Activated CD4-positive, CD25-positive, alpha-beta regulatory T cell treated with anti-CD3 and anti-CD28 coated beads, Interleukin-2, amount 50 U/mL, for 72 hours (primary cell): ENCODE results near the gene PMM2.
"Not testable (repeated sequence)": the region's sequence is repeated elsewhere in the genome, so short reads cannot be mapped to it uniquely, and the experiment has no call there.

ENCODE experiments used
- DNase-seq: peaks from one replicate; pipeline ENCODE4 v3.0.0; 2021

The PMM2 gene

DNA sequence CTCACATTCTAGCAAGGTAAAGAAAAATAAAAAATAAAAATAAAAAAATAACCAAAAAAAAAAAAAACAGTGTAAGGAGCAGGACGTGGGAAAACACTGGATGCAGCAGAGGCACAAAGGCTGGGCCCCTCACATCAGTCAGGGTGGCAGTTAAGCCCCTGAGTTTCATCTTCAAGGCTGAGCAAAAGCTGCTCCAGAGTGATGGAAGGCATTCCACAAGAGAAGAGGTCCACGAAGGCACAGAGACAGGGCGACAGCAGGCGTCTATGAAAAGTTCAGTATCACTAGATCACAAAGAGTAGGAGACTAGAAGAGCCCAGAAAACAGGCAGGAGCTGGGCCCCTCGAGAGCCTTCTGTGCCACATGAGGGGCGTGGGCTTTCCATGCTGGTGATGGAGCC is 12.2 kb upstream of the PMM2 start:
- no peak for DNase-seq

DNA sequence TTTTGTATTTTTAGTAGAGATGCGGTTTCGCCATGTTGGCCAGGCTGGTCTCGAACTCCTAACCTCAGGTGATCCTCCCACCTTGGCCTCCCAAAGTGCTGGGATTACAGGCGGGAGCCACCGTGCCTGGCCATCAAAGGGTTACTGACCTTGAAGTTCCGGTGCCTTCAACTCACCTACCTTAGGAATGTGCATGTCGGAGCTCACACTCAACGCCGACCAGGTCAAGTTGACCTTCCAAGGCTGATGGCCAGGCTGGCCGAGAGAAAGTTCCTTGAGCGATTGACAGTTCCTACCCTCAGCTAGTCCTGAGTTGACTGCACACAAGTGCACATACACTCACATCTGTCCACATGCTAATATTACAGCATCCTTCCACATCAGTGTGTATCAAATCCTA is 11.3 kb upstream of the PMM2 start:
- DNase-seq: not testable (repeated sequence)

DNA sequence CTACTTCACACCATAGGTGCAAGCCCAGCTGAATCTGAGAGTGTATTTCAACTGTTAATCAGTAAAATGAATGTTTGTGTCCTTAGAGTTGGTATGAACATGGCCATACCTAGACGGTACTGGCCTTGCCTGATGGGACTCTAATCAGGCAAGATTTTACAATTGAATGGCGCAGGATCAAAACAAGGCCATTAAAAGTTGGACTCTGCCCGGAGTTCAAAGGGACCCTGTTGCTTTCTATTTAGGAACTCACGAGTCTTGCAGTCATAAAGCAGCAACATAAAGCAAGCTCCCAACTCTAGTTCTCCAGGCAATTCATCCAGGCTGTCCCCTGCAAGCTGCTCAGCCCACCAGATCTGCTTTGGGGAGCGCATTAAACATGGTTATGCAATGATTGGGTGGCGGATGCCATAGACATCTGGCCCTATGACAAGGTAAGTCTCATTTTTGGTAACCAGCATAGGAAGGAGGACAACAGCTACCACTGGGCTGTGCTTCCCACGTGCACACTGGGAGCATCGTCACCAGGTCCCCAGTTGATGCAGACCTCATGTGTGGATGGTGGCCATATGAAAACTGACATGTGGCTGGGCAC is 9.0 kb upstream of the PMM2 start:
- DNase-seq: no peak

DNA sequence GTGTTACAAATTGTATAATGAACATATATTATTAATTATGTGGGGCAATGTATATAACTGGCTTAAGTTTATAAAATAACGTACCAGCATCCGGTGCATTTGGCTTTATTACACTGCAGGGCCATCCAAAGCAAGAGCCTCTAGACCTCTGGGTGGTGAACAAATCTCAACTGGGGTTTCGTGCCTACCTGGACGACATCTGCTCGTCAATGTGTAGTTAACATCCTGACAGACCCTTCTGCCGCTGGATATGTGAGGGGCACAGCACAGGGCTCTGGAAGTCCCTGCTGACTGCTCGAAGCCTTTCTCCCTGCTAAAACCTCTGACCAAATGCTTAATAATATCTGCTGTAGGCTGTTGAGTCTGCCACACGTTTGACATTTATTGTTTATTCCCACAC is 2.5 kb upstream of the PMM2 start:
- no peak for DNase-seq

DNA sequence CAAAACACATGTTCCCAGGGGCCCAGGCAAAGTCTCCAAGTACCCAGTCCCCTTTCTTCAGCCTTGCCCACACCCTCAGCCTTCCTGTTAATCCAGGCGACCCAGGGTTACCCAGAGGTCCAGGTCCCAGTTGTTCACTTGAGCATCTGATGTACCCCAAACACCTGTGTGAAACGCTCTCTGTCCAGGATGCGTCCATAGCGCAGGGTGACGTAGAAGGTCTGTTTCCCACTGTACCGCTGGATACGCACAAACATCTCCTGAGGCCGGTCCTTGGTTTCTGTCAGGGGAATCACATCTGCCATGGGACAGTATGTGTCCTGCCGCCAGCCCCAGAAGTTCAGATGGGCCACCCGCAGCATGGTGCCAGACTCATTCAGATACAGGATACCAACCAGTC is 1.8 kb upstream of the PMM2 start:
- DNase-seq: no peak

DNA sequence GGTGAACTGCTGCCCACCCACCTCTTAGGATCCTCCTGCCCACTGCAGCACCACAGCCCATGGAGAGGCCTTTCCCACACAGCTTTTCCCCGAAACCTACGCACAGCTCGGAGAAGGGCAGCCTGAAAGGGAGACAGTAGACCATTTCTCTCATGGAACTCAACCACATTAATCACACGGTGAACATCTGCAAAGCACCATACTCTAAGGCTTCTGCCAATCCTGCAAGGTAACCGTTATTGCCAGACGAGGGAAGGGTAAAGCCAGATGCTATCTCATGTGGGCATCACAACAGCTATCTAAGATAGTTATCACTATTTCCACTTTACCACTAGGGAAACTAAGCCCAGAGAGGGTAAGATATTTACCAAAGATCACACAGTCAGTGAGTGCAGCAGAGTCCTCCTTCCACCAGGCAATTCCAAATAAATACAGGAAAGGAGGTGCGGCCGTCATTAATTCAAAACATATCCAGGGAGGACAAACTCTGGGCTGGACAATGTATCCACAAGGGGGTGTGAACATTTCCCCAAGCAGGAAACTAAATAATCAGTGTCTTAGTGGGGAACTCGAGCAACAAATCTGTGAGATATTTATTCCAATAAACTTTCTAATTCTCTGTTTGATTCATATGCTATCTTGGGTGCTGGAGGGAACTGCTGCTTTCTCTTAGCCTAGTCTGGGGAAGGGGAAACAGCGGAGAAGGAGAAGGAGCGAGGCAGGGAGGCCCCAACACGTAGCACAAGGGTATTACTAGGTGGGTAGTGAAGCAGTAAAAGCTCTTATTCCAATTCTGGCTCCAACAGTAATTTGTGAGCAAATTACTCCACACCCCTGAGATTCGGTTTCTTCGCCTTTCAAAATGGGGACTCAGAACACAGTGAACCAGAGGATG is 923 bp upstream of the PMM2 start:
- DNase-seq: no peak

DNA sequence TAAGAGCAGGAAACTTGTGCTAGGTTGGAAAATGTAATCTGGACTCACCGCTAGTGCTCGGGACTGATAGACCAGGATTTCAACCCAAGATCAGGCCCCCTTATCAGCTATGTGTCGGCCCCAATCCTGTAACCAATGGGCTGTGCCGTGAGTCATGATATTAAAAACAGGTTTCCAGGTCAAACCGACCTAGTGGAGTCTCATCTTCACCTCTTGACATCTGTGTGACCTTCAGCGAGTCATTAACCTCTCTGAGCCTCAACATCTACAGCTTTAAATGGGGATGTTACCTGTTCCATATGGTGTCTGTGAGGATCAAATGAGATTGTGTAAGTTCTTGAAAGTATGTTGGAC is 512 bp downstream of the PMM2 start:
- DNase-seq: no peak

DNA sequence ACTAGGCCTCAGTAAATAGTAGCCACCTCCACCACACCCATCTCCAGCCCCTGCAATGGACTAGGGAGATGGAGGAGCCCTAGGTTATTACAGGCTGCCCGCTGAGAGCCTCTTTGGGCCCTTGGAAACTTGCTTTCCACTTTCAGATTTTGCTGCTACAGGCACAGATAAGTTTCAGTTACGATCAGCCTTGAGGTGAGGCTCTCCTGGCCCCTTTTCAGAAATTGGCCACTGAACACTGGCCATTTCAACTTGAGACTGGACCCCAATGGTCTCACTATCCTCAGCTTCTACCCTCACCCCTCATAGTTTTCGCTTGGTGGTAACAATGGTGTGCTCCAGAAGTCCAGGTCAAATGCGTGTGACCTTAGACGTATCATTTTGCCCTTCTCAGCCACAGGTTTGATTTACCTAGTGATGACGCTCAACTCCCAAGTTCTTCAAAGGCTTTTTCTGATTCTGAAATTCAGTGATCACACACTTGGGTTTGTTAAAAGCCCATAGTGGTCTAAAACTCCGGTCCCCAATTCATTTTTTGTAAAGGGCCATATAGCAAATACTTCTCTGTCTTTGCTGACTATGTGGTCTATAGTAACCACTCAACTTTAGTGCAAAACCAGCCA is 1.0 kb downstream of the PMM2 start:
- no peak for DNase-seq

DNA sequence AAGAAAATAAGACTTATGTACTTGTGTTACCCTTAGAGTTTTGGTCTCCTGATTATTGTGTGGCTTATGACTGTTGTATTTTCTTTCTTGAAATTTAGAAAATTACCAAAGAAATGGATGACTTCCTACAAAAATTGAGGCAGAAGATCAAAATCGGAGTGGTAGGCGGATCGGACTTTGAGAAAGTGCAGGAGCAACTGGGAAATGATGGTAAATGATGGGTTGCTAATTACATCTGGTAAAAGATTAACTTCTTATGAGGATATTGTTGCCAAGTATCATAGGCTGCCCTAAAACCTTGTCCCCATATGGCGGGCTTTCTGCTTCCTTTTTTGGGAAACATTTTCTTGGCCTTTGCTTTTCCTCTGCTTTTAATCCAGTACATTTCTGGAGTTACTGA is 4.1 kb downstream of the PMM2 start:
- DNase-seq: no peak

DNA sequence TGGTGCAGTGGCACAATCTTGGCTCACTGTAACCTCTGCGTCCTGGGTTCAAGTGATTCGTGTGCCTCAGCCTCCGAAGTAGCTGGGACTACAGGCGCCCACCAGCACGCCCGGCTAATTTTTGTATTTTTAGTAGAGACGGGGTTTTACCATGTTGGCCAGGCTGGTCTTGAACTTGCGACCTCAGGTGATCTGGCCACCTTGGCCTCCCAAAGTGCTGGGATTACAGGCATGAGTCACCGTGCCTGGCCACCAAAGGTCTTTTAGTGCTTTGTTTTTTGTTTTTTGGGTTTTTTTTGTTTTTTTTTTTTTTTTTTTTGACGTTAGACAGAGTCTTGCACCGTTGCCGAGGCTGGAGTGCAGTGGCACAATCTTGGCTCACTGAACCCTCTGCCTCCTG is 6.1 kb downstream of the PMM2 start:
- not testable (repeated sequence) for DNase-seq

DNA sequence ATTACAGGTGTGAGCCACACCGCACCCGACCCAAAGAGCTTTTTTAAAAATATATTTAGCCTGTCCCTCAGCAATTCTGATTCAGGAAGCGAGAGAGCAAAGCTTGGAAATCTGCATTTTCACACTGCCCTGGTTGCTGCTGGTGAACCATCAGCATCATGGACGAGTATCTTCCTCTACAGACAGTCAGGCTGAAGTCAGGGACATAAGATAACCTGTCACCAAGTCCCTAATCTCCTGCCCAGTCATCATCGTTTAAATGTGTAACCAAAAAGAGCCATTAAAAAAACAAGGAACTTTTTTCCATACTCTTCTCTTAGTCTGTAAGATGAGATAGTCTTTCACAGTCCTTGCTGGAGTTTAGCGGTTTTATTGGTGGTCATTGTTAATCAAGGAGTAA is 6.7 kb downstream of the PMM2 start:
- no peak for DNase-seq

DNA sequence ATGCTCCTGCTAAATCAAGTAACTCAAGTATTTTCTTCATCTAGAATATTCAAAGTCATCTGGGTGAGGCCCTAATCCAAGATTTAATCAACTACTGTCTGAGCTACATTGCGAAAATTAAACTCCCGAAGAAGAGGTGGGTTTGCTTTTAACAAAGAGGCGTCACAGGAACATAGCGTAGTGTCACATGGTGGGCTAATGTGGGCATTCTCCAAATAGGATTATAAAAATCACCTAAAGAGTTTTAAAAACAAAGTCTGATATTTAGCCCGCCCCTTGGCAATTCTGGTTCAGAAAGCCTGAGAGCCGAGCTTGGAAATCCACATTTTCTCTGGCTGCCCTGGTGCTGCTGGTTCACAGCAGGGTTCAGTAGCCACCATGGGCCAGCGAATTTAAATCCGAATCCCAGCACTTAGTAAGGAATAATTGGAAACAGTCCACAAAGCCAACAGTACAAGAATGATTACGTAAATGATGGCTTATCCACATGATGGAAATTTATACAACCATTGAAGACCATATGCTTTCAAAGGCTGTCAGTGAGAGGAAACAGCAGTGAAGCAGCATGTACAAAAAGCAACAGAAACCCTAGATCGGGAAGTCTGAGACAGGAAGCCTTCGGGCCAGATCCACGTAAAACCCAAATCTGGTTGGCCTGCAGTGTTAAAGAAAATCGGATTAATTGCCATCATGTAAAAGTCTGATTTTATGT is 8.8 kb downstream of the PMM2 start:
- DNase-seq: no peak

DNA sequence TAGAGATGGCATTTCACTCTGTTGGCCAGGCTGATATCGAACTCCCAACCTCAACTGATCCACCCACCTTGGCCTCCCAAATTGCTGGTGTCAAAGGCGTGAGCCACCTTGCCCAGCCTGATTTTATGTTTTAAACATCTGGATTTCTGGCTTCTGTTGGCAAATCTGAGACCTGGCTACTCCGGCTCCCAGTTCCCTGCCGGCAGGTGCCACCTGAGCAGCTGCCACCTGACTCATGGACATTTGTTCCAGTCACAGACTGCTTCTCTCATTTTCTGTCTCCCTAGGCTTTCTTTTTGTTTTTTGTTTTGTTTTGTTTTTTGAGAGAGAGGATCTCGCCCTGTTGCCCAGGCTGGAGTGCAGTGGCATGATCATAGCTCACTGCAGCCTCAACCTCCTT is 9.6 kb downstream of the PMM2 start:
- DNase-seq: no peak

DNA sequence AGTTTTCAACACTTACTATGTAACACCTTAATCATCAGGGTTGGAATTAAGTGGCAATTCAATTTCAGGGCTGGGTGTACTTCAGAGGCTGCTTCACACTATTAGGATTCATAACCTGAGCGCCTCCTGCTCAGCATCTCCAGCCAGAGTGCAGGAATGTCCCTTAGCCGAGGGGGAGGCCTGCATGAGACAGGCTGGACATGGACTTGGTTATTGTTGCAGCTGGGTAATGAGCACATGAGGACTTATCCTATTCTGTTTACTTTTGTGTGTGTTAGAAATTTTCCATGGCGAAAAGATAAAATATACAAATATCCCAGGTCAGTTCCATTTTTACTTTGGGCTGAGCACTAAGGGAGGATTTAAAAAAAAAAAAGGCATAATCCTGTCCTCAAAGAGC is 10.4 kb downstream of the PMM2 start:
- no peak for DNase-seq

DNA sequence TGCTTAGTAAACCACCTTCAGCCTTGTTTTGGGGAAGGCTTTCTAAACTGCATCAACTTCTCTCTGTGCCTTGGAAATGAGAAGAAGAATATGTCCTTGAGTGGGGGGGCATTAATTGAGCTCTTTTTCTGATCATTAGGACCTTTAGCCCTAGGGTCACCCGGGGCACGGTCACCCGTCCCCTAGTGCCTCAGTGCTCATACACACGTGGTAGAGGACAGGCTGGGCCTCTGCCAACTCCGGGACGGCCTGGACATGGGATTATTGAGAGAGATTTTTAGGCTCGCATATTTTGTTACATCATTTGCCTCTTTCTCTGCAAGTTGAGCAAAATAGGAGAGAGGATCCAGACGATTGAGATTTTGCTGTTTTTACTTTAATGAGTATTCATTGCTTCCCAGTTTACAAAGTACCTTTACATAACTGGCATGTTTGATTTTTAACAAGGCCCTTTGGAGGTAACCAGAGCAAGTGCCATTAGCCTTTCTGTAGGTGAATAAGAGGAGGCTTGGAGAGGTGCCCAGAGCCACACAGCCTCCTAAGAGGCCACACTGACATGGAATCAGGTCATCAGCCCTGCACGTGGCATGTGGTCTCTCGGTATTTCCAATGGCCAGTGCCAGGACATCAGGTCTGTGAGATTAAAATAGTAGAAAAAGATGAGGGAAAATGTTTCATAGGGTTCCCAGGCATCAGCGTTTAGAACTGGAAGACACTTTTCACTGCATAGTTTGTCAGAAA is 11.1 kb downstream of the PMM2 start:
- DNase-seq: no peak

DNA sequence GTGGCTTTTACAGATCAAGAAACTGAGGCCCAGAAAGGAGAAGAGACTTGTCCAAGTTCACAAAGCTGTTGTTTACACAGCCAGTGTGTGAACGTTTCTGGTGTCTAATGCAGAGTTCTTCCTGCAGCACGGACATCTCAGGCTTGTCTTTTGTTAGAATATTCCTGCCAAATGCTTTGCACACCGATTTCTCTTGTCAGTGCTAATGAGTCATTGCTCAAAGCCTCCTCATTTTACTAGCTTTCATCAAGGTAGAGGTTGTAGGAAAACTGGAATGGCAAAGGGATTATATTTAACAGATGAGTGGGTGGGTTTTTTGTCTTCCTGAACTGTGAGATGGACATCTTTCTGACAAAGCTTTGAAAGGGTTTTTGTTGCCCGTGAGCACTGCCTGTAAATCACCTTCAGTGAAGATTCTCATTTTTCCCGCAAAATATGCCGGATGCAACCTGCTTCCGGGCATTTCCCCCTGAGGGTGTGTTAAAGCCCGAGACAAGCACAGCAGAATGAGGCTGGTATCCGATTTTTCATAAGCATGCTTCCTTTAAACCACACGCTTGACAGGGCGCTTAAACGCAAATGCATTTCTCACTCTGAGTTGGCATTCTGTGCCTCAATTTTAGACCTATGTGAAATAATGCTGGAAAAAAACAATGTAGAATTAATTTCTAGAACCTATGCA is 14.7 kb downstream of the PMM2 start:
- no peak for DNase-seq

DNA sequence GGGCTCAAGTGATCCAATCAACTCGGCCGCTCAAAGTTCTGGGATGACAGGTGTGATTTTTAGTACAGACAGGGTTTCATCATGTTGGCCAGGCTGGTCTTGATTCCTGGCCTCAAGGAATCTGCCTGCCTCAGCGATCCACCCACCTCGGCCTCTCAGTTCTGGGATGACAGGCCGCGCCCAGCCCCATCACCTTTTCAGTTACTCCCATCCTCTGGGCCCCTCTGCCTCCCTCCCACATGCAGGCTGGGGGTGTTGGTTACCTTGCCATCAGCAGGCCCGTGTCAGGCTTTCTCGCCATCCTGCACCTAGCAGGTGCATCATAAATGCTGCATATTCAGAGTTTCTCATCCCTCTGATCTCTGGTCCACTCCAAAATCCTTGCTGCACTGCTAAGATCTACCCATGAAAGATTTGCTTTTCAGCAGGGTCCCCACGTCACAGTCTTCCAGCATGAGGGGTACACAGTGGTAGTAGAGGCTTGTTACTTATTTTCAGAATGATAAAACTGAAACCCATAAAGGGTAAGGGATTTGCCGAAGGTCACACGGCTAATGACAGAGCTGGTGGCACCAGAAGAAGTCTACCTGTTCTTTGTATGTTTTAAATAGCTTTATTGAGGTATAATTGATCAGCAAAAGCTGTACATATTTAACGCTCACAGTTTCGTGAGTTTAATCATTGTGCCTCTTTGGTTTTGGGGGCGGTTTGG is 16.6 kb downstream of the PMM2 start:
- no peak for DNase-seq

DNA sequence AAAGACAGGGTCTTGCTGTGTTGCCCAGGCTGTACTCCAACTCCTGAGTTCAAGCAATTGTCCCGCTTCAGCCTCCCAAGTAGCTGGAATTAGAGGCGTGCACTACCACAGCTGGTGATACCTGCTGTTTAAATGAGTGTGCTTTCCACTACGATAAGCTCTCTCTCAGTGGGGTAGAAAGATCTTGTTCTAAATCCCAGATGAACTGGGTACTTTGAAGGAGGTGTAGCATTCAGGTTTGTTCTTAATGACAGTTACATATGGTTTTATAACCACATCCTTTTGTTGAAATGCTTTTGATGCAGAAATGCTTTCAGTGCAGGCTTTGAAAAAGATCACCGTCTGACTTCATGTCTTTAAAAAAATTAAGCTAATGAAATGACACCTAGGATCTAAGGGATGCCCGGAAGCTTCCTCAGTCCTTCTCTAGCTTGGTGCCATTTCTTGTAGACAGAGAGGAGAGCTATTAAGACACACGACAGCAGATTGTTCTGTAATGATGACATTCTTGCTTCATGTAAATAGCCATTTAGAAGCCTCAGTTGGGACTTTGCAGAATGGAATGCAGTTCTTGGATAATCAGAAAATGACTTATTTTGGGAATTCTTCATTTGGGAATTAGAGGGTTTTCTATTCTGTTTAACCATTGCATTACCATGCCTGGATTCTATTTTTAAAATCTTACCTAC is 19.5 kb downstream of the PMM2 start:
- DNase-seq: no peak

DNA sequence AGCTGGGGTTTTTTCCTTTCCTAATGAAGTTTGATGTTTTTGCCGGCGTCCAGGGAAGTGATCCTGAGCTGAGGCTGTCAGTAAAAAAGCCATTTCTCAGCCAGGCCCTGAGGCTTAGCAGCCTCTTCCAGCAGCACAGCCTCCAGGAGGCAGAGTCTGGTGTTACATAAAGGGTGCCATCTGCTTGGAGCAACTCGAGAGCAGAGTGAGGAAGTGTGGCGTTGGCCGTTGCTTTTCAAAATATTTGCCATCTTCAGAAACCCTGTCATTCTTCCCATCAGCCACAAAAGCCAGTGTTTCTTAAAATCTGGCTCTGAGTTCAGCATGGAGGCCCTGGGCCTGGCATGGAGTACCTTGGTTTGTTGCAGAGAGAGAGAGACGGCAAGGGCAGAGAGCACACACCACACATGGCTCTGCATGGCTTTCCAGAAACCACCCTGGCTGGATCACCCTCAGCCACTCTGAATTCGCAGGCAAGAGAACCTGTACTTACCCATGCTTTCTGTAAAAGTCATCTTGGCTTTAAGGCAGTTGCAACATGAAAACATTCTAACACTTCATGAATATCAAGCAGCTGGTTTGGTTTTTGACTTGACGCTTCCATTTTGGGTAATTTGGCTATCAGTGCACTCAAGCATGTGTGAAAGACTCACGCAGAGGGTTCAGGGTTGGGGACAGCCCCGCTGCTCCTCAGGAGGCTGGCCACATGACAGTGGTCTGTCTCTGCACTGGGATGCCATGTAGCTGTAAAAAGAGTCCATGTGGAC is 21.0 kb downstream of the PMM2 start:
- DNase-seq: no peak

DNA sequence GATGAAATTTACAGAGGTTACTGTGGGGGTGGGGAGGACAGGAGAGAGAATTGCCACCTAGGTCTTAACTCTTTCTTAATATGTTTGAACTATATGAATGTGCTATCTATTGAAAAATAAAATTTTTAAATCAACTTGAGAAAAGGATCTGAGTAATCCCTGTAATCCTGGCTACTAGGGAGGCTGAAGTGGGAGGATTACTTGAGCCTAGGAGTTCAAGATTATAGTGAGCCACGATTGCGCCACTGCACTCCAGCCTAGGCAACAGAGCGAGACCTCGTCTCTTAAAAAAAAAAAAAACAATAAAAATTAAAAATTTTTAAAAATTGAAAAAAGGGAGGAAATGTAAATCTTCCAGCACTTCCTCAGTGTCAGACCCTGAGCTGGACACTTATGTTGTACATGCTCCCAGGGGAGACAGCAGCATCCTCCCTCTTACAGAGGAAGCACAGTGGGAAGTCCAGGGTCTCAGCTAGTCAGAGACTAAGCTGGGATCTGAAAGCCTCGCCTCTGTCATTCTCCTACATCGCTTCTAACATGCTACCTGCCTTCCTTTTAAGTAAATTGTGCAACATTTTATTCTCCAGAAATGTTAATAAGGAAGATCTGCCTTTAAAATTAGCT is 21.9 kb downstream of the PMM2 start:
- no peak for DNase-seq
